HG03280 (cell line): ENCODE measurements around the gene RASSF7.
"Not testable (repeated sequence)": the region's sequence is repeated elsewhere in the genome, so short reads cannot be mapped to it uniquely, and the experiment has no call there.

ENCODE experiments used
- ATAC-seq: cut with Tn5 transposase; IDR thresholded peaks from one replicate; pipeline ENCODE4 v1.9.1; 2021; ENCODE audit warnings: mild to moderate bottlenecking, moderate library complexity; ENCODE audit not compliant: unreplicated experiment

RASSF7 gene, protein sequence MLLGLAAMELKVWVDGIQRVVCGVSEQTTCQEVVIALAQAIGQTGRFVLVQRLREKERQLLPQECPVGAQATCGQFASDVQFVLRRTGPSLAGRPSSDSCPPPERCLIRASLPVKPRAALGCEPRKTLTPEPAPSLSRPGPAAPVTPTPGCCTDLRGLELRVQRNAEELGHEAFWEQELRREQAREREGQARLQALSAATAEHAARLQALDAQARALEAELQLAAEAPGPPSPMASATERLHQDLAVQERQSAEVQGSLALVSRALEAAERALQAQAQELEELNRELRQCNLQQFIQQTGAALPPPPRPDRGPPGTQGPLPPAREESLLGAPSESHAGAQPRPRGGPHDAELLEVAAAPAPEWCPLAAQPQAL

DNA sequence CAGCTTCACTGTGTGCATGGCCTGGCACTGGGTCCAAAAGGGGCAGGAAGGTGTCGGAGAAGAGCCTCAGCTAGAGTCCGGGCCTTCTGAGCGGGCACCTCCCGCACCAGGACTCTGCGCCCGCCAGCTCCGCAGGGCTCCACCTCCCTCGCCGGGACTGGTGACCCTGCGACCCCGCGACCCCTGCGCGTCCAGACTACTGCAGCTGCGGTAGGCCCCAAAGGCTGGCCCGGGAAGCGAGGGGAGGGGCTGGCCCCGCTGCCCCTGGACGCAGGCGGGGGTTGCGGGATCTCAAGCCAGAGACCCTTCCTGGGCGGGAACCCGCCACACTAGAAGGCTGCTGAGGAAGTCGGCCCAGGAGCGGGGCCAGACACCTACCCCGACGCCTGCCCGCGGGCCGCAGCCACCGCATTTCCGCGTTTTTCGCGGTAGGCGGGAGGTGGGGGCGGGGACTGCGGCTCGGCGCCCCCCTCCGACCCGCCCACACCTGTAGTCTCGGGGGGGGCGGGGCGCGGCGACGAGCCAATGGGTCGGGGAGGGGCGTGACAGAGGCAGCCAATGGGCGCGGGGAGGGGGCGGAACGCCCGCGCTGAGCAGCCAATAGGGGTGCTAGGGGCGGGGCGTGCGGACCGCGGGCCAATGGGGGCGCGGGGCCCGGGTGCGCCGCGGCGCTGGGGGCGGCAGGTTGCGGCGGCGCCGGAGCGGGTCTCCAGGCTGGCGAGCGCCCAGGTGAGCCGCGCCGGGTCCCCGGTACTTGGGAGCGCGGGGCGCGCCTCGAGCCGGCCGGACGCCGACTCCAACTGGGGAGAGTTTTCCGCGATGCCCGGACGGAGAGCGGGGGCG is at the start of gene RASSF7, which contains the start of gene LMNTD2:
Gene RASSF7 (plus strand): TSS at position 666 of the 843 bp plus-strand sequence. CDS start 799 bp downstream, outside the sequence.
Gene LMNTD2 (minus strand): TSS at position 434 of the 843 bp plus-strand sequence. CDS start 22 bp downstream, at position 412.
- peak; percentile 85 for ATAC-seq

DNA sequence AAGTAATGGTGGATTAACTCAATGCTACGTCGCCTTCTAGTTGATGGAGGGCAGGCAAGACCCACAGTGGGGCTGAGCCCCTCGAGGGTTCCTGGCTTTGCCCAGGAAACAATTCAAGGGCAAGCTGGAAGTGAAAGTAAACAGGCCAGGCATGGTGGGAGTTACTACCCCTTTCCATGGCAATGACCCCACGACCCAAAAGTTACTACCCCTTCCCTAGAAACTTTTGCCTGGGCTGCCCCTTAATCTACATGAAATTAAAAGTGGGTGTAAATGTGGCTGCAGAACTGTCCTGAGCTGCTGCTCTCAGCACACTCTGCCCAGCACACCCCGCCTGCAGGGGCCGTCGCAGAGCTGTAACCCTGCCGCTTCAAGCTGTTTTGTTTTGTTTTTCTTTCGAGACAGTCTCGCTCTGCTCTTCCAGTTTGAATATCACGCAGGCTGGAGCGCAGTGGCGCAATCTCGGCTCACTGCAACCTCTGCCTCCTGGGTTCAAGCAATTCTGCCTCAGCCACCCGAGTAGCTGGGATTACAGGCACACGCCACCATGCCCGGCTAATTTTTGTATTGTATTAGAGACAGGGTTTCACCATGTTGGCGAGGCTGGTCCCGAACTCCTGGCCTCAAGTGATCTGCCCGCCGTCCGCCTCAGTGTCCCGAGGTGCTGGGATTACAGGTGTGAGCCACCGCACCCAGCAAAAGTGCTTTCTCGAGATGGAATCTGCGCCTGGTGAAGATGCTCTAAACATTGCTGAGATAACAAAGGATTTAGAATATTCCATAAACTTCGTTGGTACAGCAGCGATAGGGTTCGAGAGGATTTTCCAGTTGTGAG is 47.8 kb upstream of the RASSF7 start:
- ATAC-seq: no peak

DNA sequence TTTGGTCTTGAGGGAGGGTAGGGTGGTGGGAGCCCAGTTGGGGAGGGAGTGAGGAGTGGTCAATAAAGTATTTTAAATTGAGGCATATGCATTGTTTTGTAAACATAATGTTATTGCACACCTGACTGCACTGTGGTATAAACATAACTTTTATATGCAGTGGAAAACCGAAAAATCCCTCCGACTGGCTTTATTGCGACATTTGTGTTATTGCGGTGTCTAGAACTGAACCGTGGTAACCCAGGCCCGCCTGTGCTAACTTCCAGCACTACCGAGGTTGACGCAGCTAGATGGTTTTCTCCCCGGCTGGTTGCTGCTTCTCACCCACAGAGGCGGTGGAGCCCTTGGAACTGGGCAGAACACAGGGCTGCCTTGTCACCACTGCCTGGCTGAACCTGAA is 46.2 kb upstream of the RASSF7 start:
- no peak for ATAC-seq

DNA sequence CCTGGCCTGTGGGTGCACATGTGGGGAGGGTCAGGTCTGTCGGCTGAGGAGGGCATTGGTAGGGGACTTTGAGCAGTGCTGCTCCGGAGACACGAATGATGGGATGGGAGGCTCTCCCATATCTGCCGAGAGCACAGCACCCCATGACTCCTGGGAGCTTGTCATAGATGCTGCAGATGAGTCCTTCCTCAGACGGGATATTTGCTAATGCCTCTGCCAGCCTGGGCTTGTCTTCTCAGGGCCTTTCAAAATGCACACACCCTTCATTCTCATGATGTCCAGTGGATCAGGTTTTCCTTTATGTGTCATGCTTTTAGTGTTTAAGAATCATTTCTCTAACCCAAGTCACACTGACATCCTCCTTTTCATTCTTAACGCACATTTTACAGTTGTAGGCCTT is 45.6 kb upstream of the RASSF7 start:
- no peak for ATAC-seq

DNA sequence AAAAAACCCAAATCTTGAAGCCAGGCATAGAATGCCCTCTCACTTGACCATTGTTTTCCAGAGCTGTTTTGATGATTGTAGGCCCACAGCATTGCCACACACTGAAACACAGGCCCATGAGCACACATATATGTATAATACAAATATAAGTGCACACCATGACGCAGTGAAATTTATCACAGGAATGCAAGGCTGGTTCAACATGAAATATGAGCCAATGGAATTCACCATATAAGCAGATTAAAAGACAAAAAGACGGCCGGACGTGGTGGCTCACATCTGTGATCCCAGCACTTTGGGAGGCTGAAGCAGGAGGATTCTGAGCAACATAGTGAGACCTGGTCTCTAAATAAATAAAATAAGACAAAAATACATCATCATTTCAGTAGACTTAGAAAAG is 44.4 kb upstream of the RASSF7 start:
- no peak for ATAC-seq

DNA sequence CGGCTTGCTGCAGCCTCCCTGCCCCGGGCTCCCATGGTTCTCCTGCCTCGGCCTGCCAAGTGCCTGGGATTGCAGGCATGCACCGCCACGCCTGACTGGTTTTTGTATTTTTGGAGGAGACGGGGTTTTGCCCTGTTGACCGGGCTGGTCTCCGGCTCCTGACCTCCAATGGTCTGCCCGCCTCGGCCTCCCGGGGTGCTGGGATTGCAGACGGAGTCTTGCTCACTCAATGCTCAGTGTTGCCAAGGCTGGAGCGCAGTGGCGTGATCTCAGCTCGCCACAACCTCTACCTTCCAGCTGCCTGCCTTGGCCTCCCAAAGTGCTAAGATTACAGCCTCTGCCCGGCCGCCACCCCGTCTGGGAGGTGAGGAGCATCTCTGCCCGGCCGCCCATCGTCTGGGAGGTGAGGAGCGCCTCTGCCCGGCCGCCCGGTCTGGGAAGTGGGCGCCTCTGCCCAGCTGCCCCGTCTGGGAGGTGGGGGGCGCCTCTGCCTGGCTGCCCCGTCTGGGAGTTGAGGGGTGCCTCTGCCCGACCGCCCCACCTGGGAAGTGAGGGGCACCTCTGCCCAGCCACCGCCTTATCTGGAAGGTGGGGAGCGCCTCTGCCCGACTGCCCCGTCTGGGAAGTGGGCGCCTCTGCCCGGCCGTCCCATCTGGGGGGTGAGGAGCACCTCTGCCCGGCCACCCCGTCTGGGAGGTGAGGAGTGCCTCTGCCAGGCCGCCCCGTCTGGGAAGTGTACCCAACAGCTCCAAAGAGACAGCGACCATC is 43.7 kb upstream of the RASSF7 start:
- not testable (repeated sequence) for ATAC-seq

DNA sequence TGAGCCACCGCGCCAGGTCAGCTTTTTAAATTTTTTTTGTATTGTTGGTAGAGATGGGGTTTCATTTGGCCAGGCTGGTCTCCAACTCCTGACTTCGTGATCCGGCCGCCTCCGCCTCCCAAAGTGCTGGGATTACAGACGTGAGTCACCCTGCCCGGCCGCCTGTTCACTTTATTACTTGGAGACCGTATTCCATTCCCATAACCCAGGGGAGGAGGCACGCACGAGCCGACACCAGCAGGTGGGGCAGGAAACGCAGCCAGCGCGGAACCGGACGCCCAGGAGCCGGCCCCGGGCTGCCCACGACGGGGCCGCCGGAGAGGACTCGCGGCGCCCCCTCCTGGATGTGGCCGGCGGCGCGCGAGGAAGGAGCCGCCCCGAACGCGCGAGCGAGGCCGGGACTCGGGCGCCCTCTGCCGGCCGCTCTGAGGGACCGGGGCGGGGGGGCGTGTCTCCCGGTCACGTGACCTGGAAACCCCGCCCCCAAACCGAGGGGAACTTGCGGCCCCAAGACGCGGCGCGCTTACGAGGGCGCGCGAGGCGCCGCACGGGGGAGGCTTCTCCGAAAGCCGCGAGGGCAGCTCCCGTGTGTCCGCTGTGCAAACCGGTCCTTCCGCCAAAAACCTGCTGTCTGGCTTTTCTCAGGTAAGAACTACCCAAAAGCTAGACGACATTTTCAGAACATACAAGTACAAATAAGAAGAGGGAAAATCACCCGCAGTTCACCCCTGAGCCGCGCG is 42.1 kb upstream of the RASSF7 start:
- ATAC-seq: peak; percentile 82

DNA sequence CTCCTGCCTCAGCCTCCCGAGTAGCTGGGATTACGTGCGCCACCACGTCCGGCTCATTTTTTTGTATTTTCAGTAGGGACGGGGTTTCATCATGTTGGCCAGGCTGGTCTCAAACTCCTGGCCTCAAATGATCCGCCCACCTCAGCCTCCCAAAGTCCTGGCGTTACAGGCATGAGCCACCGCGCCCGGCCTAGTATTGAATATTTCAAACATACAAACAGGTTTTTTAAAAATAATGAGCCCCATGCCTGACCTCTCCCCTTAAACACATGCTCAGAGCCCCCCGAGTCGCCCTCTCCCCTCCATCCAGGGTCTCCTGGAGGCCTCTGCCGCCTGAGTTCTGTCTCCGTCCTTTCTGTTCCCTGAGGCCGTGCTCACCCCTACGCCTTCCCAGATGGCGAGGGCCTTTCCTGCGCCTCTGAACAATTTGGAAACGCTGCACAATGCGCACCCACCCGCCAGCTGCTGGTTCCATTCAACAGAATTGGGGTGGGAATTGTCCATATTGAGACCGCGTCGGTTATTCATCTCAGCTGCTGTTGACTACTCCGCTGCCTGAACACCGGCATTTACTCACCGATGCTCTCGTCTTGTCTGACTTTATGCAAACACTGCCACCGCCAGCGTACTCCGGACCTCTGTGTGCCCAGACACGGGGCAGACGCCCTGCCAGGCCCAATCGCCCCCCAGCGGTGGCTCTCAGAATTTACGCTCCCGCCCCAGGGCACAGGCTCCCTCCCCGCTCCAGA is 40.2 kb upstream of the RASSF7 start:
- ATAC-seq: no peak

DNA sequence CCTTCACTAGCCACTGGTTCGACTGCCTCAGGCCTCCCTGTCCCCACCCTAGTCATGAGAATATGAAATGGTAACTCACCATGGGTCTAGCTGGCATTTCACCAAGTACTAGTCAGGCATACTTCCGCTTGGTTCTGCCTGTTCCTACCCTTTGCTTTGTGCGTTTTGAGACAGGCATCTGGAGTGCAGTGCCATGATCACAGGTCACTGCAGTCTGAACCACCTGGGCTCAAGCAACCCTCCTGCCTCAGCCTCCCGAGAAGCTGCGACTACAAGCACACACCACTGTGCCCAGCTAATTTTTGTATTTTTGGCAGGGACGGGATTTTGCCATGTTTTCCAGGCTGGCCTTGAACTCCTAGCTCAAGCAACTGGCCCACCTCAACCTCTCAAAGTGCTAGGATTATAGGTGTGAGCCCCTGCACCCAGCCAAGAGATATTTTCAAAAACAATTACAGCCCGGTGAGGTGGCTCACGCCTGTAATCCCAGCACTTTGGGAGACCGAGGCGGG is 39.5 kb upstream of the RASSF7 start:
- ATAC-seq: no peak

DNA sequence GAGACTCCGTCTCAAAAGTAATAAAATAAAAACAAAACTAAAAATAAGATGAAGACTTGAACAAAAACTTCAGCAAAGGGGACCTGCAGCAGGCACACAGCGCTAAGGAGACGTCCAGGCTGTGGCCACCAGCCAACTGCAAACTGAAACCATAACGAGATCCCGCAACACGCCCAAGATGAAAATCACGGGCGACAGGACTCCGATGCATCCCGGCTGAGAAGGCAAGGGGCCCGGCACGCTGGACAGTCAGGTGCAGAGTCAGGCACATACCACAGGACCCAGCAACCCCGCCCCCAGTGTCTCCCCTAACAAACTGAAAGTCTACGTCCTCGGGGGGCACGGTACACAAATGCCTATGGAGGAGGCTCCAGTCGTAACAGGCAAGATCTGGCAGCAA is 34.6 kb upstream of the RASSF7 start:
- ATAC-seq: no peak

DNA sequence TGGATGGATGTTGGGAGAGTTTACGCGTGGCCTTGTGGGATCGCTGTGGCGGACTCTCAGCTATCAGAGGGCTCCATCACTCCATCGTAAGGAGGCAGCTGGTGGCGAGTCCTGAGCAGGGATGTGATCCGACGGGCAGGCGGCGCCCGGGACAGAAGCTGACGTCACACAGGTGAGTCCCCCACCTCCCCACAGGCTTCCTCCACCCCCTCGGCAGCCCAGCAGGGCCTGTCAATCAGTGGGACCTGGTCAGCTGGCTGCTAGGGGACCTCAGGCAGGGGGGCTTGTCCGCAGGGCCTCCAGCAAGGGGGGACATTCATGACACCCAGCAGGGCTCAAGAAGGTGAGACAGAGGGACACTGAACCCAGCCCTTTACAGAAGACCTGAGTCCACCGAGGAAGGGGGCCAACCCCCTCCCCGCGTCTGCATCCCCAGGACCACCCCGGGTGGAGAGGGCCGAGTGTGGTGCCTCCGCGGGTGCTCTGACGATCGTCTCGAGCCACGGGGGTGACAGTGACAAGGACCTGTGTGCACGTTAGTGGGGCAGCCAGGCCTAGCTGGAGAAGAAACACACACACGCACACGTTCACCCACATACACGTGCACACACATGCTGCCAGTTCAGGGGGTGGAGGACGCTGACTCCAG is 32.5 kb upstream of the RASSF7 start:
- ATAC-seq: no peak

DNA sequence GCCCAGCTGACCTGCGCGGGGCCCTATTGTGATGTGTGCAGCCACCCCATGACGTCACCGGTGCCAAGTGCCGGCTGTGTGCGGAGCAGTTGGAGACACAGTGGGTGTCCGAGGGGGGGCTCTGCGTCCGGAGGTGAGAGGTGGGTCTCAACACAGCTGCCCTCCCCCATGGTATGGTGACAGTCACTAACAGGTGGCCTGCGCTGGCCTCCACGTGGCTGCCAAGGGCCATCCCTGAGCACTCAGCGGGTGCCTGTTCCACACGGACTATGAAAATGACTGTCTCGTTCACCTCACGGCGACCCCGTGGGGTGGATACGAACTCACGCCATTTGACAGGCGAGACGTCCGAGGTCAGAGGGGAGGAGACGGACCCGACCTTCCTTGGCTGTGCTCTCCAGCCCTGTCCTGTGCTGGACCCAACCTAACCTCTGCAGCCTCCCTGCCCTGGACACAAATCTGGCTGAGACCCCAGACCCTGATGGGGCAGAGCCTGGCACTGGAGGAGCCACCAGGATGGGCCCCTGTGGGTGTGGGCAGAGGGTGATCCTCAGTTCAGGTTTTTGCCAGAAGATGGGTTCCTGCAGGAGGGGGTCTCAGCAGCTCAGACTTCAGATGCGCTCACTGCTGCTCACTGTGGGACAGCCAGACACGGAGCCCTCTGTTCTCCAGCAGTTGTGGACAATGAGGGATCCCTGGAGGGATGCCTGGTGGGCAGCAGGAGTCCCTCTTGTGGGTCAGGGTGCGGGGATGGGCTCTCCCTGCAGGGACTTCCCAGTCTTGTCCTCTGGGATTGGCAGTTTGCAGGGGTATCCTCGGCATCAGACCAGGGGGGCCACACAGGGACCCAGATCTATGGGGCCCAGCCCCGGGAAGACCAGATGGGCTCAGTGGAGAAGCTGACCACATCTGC is 31.7 kb upstream of the RASSF7 start:
- ATAC-seq: no peak

DNA sequence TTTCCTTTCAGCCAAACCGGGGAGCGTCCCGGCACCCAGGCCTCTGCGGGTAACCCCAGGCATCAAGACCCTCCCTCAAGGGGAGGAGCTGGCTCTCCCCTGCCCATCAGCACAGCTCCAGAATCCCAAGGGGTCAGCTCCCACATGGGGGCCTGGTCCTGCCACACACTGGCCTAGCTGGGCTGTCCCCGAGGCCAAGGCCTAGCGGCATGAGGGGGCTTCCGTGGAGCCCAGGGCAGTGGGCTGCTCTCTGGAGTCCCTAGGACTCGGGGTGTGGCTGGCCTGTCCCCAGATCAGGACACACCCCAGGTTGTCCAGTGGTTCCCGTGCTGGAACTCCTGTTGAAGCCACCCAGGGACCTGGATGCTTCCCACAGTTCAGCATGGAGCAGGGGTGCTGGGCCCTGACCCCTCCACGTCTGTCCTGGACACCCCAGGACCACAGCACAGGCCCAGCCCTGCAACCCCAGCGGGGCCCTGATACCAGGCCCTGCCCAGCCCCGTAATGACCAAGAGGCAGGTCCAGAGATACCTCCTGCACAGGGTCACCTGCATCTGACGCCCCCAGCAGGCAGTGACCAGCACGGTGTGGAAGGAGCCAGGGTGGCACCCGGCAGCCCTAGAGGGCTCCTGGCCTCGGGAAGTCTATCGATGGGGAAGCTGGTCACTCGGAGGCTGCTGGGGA is 30.9 kb upstream of the RASSF7 start:
- ATAC-seq: no peak

DNA sequence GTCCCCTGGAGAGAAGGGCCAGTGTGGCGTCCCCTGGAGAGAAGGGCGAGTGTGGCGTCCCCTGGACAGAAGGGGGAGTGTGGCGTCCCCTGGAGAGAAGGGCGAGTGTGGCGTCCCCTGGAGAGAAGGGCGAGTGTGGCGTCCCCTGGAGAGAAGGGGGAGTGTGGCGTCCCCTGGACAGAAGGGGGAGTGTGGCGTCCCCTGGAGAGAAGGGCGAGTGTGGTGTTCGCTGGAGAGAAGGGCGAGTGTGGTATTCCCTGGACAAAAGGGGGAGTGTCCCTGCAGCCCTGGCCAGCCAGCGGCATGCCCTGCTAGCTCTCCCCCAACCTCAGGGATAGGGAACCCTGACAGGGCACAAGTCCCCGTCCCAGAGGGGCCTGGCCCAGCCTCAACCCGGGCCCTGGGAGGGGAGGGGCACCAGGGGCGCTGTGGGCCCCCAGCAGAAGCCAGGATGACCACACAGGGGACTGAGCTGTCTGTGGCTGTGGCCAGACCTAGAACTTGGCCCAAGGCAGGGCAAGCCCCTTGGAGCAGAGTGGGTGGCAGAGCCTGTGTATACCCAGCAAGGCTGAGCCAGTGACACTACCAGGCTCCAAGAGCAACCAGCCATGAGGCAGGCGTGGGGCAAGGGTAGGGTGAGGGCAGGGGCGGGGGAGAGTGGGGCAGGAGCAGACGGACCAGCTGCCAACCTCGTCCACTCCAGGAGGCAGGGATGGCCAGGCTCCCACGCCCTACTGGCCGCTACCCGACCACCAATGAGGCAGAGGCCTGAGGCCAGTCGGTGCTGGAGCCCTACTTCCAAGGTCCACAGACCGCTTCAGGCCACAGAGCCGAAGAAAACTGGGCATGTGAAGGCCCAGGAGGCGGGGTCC is 29.6 kb upstream of the RASSF7 start:
- ATAC-seq: no peak

DNA sequence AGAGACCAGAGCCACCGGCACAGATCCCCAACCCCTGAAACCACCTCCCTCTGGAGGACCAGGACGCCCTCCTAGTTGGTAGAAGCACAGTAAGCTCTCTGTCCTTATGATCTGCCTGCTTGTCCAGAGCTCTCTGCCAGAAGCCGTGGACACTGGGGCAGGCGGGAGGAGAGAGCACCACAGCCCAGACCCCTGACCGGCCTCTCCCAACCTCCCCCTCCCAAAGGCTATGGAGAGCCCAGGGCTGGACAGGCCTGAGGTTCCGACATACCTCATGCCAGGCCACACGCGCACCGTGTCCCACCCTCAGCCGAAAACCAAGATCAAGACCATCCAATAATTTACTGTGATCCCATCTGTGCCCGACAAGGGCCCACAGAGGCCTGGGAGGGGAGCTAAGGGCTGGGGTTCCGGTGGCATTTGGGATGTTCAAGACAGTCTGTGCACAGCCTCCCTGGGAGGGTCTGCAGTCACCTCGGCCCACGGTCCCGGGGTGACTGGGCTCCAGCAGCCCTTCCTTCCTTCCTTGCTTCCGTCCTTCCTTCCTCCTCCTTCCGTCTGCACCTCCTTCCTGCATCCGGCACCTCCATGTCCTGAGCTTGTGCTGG is 28.7 kb upstream of the RASSF7 start:
- no peak for ATAC-seq
